Activated CD4-positive, alpha-beta T cell treated with anti-CD3 and anti-CD28 coated beads, Interleukin-2, amount 10 ng/mL, durations not matched to agents 7 days and 5 days (primary cell): ENCODE results near the gene SLBP. TPM values are rescaled to one million over a fixed set of nuclear protein-coding genes. Genes with fewer than 3 reads are reported as not detected.
"Not testable (repeated sequence)": the region's sequence is repeated elsewhere in the genome, so short reads cannot be mapped to it uniquely, and the experiment has no call there.

ENCODE experiments used
- CTCF ChIA-PET: fragments of 350-600 bp; sonication (Branson Sonifier 250); formaldehyde crosslinking; loops from one replicate; lab custom pipeline; 2021; ENCODE audit warnings: antibody characterized with exemption; lab: Charles Lee
- POLR2A ChIA-PET: fragments of 350-600 bp; sonication (Branson Sonifier 250); formaldehyde crosslinking; loops from one replicate; lab custom pipeline; 2021; ENCODE audit warnings: antibody characterized with exemption; lab: Charles Lee
- DNase-seq: peaks from one replicate; pipeline ENCODE4 v3.0.0-alpha.2; 2020
- H3K27ac Mint-ChIP-seq: one replicate; pipeline ENCODE4 v1.8.0; 2021; ENCODE audit warnings: mild to moderate bottlenecking, moderate library complexity, mixed read lengths
- H3K27me3 Mint-ChIP-seq: one replicate; pipeline ENCODE4 v1.8.0; 2021; ENCODE audit warnings: mixed read lengths
- H3K36me3 Mint-ChIP-seq: one replicate; pipeline ENCODE4 v1.8.0; 2021; ENCODE audit warnings: low read depth, mixed read lengths
- H3K4me1 Mint-ChIP-seq: one replicate; pipeline ENCODE4 v1.8.0; 2021; ENCODE audit warnings: mixed read lengths
- H3K4me3 Mint-ChIP-seq: one replicate; pipeline ENCODE4 v1.8.0; 2021; ENCODE audit warnings: mild to moderate bottlenecking, moderate library complexity, mixed read lengths
- H3K9me3 Mint-ChIP-seq: one replicate; pipeline ENCODE4 v1.8.0; 2021; ENCODE audit warnings: mixed read lengths
- total RNA-seq, 2 experiments: library from RNA; stranded (reverse); gene quantifications; one replicate each; pipeline ENCODE4 v1.2.3, GENCODE V29; 2021

The SLBP gene
- total RNA-seq, 2 experiments from 2014 or later, result 116 to 137 TPM

GRCh38 chr4:1674682-1675081 is 37.4 kb downstream of the SLBP start:
- ChIA-PET POLR2A (no interaction called here), CTCF (no interaction called here)
- H3K27ac Mint-ChIP-seq, result no peak overlapping the region
- no peak for DNase-seq
- no peaks in the 10 kb centered on the region for H3K27me3 Mint-ChIP-seq
- no peaks in the 10 kb centered on the region for H3K36me3 Mint-ChIP-seq
- H3K9me3 Mint-ChIP-seq, result no peaks in the 10 kb centered on the region
- H3K4me1 Mint-ChIP-seq, result no peaks in the 10 kb centered on the region
- no peak overlapping the region for H3K4me3 Mint-ChIP-seq

GRCh38 chr4:1673671-1674070 is 38.4 kb downstream of the SLBP start:
- H3K9me3 Mint-ChIP-seq, result no peaks in the 10 kb centered on the region
- ChIA-PET CTCF (interaction anchor here (1.2 kb wide), 1 partner anchor 14 kb away, joined by 3 read pairs; no protein-coding TSS in a partner anchor), POLR2A (no interaction called here)
- H3K27ac Mint-ChIP-seq, result no peak overlapping the region
- no peak overlapping the region for H3K4me3 Mint-ChIP-seq
- H3K4me1 Mint-ChIP-seq, result no peaks in the 10 kb centered on the region
- no peak for DNase-seq
- H3K36me3 Mint-ChIP-seq, result no peaks in the 10 kb centered on the region
- H3K27me3 Mint-ChIP-seq, result no peaks in the 10 kb centered on the region

GRCh38 chr4:1671011-1671410 is 41.1 kb downstream of the SLBP start:
- H3K4me1 Mint-ChIP-seq, H3K9me3 Mint-ChIP-seq, H3K4me3 Mint-ChIP-seq, DNase-seq, H3K27me3 Mint-ChIP-seq, H3K36me3 Mint-ChIP-seq, POLR2A ChIA-PET, H3K27ac Mint-ChIP-seq: not testable (repeated sequence)
- CTCF ChIA-PET, result interaction anchor here (0.6 kb wide), 1 partner anchor 876 kb away, joined by 3 read pairs; no protein-coding TSS in a partner anchor

- POLR2A ChIA-PET, result no interaction called here
Observed at GRCh38 chr4:1670279-1670678, 41.8 kb downstream of the SLBP start.

GRCh38 chr4:1669850-1670249 is 42.3 kb downstream of the SLBP start:
- no peak for DNase-seq
- no peaks in the 10 kb centered on the region for H3K9me3 Mint-ChIP-seq
- no peaks in the 10 kb centered on the region for H3K36me3 Mint-ChIP-seq
- no peak overlapping the region for H3K4me3 Mint-ChIP-seq
- ChIA-PET CTCF (no interaction called here), POLR2A (no interaction called here)
- H3K27me3 Mint-ChIP-seq, result no peaks in the 10 kb centered on the region
- no peak overlapping the region for H3K27ac Mint-ChIP-seq
- no peaks in the 10 kb centered on the region for H3K4me1 Mint-ChIP-seq

More at GRCh38 chr4:1670279-1670678, 41.8 kb downstream of the SLBP start:
- DNase-seq, result no peak
- no peaks in the 10 kb centered on the region for H3K27me3 Mint-ChIP-seq
- no peaks in the 10 kb centered on the region for H3K4me1 Mint-ChIP-seq
- H3K9me3 Mint-ChIP-seq, result no peaks in the 10 kb centered on the region
- CTCF ChIA-PET, result interaction anchor here (0.6 kb wide), 1 partner anchor 875 kb away, joined by 3 read pairs; no protein-coding TSS in a partner anchor
- H3K4me3 Mint-ChIP-seq, result no peak overlapping the region
- H3K36me3 Mint-ChIP-seq, result no peaks in the 10 kb centered on the region
- no peak overlapping the region for H3K27ac Mint-ChIP-seq

- Mint-ChIP-seq H3K4me3 (no peak overlapping the region), H3K4me1 (no peaks in the 10 kb centered on the region), H3K27ac (no peak overlapping the region), H3K36me3 (no peaks in the 10 kb centered on the region), H3K27me3 (no peaks in the 10 kb centered on the region), H3K9me3 (no peaks in the 10 kb centered on the region)
- POLR2A ChIA-PET, result no interaction called here
- CTCF ChIA-PET, result no interaction called here
- DNase-seq, result no peak
Observed at GRCh38 chr4:1669270-1669669, 42.8 kb downstream of the SLBP start.

GRCh38 chr4:1668488-1668840 is 43.7 kb downstream of the SLBP start:
- Mint-ChIP-seq H3K9me3 (no peaks in the 10 kb centered on the region), H3K4me1 (no peaks in the 10 kb centered on the region), H3K4me3 (no peak overlapping the region), H3K36me3 (no peaks in the 10 kb centered on the region), H3K27me3 (no peaks in the 10 kb centered on the region), H3K27ac (no peak overlapping the region)
- ChIA-PET POLR2A (no interaction called here), CTCF (interaction anchor here (0.6 kb wide), 1 partner anchor 488 kb away, joined by 4 read pairs; no protein-coding TSS in a partner anchor)
- DNase-seq, result no peak

GRCh38 chr4:1667273-1667672 is 44.8 kb downstream of the SLBP start:
- no peaks in the 10 kb centered on the region for H3K9me3 Mint-ChIP-seq
- ChIA-PET POLR2A (no interaction called here), CTCF (interaction anchor here (0.6 kb wide), 1 partner anchor 25 kb away, joined by 6 read pairs; no protein-coding TSS in a partner anchor)
- H3K4me3 Mint-ChIP-seq, result no peak overlapping the region
- no peak overlapping the region for H3K27ac Mint-ChIP-seq
- no peak for DNase-seq
- no peaks in the 10 kb centered on the region for H3K36me3 Mint-ChIP-seq
- H3K27me3 Mint-ChIP-seq, result no peaks in the 10 kb centered on the region
- H3K4me1 Mint-ChIP-seq, result no peaks in the 10 kb centered on the region

- Mint-ChIP-seq H3K4me1 (no peaks in the 10 kb centered on the region), H3K9me3 (no peaks in the 10 kb centered on the region), H3K4me3 (no peak overlapping the region), H3K27ac (no peak overlapping the region), H3K27me3 (no peaks in the 10 kb centered on the region), H3K36me3 (no peaks in the 10 kb centered on the region)
- no peak for DNase-seq
- ChIA-PET POLR2A (no interaction called here), CTCF (no interaction called here)
Observed at GRCh38 chr4:1666391-1666790, 45.7 kb downstream of the SLBP start.

- POLR2A ChIA-PET, result no interaction called here
- H3K27ac Mint-ChIP-seq, result no peak overlapping the region
- DNase-seq, result no peak
- H3K9me3 Mint-ChIP-seq, result no peaks in the 10 kb centered on the region
- CTCF ChIA-PET, result no interaction called here
- no peaks in the 10 kb centered on the region for H3K27me3 Mint-ChIP-seq
- no peaks in the 10 kb centered on the region for H3K36me3 Mint-ChIP-seq
- H3K4me1 Mint-ChIP-seq, result no peaks in the 10 kb centered on the region
- no peak overlapping the region for H3K4me3 Mint-ChIP-seq
Observed at GRCh38 chr4:1664141-1664540, 48.0 kb downstream of the SLBP start.

- POLR2A ChIA-PET, result no interaction called here
- Mint-ChIP-seq H3K4me3 (no peak overlapping the region), H3K27me3 (no peaks in the 10 kb centered on the region), H3K27ac (no peak overlapping the region), H3K36me3 (no peaks in the 10 kb centered on the region), H3K9me3 (no peaks in the 10 kb centered on the region), H3K4me1 (no peaks in the 10 kb centered on the region)
- DNase-seq, result no peak
- CTCF ChIA-PET, result interaction anchor here (0.7 kb wide), 1 partner anchor 15 kb away, joined by 3 read pairs; no protein-coding TSS in a partner anchor
Observed at GRCh38 chr4:1663549-1663948, 48.6 kb downstream of the SLBP start.

- CTCF ChIA-PET, result no interaction called here
- H3K27ac Mint-ChIP-seq, result no peak overlapping the region
- H3K4me3 Mint-ChIP-seq, result no peak overlapping the region
- no peaks in the 10 kb centered on the region for H3K27me3 Mint-ChIP-seq
- H3K9me3 Mint-ChIP-seq, result no peaks in the 10 kb centered on the region
- POLR2A ChIA-PET, result no interaction called here
- H3K36me3 Mint-ChIP-seq, result no peaks in the 10 kb centered on the region
- DNase-seq, result no peak
- H3K4me1 Mint-ChIP-seq, result no peaks in the 10 kb centered on the region
Observed at GRCh38 chr4:1661695-1662094, 50.4 kb downstream of the SLBP start.

GRCh38 chr4:1660948-1661677 is 51.0 kb downstream of the SLBP start:
- POLR2A ChIA-PET, result no interaction called here
- no peaks in the 10 kb centered on the region for H3K4me1 Mint-ChIP-seq
- no peaks in the 10 kb centered on the region for H3K36me3 Mint-ChIP-seq

More at GRCh38 chr4:1660948-1661677, 51.0 kb downstream of the SLBP start:
- no peaks in the 10 kb centered on the region for H3K9me3 Mint-ChIP-seq
- CTCF ChIA-PET, result interaction anchor here (0.6 kb wide), 3 partner anchors 18 to 159 kb away, joined by 3 to 4 read pairs (median 3); no protein-coding TSS in a partner anchor
- no peak overlapping the region for H3K27ac Mint-ChIP-seq
- no peaks in the 10 kb centered on the region for H3K27me3 Mint-ChIP-seq
- no peak for DNase-seq
- H3K4me3 Mint-ChIP-seq, result no peak overlapping the region
